Fibroblast of skin of back (primary cell): ENCODE results near the gene CARS2.
A peak's percentile ranks its signal among the peaks of the same experiment; 100 is the strongest.

Experiments used
- DNase-seq: peaks from one replicate; pipeline ENCODE4 v3.0.0-alpha.2; 2013

CARS2 gene

DNA sequence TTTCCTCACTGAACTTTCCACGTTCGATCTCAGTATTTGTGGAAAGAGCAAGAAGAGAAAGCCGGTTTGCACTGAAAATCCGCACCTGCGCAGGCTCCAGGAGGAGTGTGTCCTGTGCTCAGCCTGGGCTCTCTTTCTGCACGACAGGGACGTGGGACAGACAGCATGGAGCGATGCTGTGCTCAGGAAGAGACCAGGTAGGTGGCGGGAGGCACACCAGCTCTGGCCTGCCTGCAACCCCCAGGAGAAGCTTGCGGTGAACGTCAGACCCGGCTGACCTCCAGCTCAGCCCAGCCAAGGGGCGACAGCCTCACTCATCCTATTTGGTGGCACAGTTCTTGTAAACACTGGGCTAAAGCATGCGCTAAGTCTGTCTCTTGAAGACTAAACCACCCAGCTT, 54.6 kb downstream of the CARS2 start:
- DNase-seq = no peak

DNA sequence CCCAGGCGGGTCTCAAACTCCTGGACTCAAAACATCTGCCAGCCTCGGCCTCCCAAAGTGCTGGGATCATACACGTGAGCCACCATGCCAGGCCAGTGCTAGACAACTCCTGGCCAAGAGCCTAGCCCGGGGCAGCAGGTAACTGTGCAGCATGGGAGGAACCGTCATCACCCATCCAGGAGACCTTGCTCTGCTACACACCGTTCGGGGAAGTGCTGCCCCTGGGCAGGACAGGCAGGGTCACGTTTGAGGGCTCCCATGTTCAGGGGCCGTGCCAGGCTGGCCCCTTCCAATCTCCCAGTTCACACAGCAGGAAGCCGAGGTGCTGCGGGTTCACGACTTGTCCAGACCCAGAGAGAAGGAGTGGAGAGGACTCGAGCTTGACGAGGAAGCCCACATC, 55.5 kb downstream of the CARS2 start:
- DNase-seq = no peak

DNA sequence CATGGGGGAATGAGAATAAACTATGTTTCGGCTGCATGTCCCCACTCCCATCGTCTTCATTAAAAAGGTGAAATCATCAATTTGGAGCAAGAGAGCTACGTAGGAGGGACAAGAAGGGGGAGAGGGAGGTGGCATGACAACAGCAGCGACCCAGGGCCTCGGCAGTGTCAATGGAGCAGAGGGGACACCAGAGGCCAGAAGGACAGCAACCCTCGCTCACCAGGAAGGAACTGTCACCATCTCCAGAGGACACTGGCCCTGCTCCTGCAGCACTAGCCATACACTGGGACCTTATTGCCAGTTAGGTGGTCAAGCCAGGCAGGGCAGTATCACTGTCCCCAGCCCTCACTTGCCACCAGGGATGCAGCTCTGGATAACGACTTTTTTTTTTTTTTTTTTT, 56.4 kb downstream of the CARS2 start:
- no peak for DNase-seq

DNA sequence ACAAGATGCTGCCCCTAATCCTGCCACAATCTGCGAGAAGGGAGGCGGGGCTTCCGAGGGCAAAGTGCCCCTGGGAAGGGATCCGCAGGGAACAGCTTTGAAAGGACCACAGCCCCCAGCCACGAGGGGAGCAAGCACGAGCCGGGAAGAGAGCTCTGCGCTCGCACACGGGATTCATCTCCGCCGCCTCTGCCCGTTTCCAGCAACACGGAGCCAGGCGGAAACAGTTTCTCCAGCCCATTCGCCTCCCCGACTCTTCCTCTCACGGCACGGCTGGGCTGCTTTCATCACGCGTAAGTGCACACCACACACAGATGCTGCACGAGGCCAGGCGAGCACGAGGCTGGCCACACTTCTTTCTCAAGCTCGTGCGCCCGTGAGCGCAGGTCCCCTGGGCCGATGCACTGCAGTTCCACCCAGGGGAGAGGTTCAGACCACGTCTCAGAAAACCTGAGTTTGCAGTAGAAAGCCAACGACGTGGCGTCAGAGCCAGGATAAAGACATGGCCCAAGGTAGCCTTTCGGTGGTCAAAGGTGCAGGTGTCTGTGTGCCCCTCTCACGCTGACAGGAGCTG, 57.0 kb downstream of the CARS2 start:
- no peak for DNase-seq

DNA sequence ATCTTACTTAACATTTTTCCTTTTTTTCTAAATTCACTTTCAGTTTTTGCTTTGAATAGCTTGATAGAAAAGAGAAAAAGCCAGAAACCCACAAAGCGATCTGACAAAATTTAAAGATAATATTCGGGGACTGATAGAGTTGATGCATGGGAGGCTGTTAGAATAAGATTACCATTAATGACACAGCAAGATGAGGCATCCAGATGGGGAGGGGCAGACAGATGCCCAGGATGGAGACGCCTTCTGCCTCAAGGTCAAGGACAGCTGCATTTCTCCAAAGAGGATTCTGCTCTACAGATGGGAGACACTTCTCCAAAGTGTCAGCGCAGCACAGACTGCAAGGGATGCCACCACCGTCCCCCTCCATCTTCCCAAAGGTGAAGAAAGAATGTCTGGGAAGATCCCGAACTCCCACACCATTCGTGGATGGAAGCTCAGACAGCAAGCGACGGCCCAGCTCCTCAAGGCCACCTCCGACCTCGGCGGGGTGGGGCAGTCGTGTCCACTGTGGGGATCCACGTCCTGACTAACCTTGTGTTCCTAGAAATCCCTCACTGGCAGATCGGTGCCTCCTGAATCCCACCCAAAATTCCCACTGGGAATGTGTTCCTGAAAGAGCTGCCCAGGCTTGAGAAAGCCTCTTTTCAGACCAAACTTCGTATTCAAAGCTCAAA, 57.6 kb downstream of the CARS2 start:
- DNase-seq = peak; percentile 20

DNA sequence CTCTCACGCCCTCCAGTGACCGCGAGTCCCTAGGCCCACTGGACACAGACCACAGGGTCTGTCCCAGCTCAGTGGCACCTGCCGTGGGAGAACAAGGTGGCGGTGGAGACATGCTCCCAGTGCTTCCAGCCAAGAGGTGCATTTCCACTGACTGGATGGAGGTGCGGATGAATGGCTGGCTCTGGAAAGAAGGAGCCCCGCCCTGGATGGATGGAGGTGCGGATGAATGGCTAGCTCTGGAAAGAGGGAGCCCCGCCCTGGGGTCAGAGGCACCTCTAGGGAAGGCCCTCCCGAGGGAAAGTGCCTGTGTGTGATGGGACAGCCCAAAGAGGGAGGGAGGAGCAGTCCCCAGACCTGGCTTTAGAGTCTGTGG, 58.6 kb downstream of the CARS2 start:
- DNase-seq = no peak

DNA sequence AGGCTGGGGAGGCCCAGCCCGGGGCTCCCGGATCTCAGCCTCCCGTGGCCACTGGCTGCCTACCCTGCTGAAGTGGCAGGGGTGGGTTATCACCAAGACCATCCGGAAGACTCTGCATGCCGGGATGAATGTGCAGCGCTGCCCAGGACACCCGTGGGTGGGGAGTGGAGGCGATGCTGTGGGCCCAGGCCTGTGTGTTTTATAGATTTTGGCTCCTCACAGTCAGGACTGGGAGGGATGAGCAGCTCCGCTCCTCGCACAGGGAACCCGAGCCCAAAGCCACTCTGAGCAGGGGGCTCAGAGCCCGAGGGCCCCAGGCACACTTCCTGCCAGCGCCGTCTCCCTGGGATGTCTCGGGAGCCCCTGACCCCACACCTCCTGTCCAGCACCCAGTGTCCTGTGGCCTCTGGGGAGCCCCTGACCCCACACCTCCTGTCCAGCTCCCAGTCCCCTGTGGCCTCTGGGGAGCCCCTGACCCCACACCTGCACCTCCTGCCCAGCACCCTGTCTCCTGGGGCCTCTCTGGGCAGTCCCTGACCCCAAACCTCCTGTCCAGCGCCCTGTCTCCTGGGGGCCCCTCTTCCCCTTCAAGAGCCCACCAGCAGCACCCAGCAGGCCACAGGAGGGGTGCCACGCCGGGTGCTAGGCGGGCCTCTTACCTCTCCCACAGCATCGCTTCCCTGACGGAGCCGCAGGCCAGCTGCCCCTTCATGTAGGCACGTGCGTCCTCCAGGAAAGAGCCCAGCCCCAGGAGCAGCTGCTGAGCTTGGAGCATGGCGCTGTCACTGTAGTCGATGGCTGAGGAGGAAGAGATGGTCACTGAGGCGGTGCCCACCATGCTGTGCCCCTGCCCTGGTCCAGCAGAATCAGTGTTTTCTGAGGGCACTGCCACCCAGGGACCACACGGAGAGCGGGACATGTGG, 59.2 kb downstream of the CARS2 start:
- no peak for DNase-seq

DNA sequence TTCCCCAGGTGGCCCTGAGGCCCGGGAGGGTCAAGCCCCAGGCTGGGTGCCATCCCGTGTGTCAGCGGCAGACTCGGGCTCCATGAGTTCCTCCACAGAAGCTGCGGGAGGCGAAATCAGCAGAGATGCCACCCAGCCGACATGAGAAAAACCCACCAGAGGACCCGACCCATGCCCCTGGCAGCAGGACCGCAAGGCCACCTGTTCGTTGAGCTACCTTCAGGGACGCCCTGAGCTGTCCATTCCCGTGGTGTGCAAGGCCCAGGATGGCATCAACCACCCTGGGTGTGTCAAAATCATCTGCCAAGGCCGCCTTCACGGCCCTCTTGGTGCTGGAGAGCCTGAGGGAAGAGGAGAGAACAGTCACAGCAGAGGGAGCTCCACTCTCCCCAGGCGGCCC, 60.2 kb downstream of the CARS2 start:
- DNase-seq = no peak

DNA sequence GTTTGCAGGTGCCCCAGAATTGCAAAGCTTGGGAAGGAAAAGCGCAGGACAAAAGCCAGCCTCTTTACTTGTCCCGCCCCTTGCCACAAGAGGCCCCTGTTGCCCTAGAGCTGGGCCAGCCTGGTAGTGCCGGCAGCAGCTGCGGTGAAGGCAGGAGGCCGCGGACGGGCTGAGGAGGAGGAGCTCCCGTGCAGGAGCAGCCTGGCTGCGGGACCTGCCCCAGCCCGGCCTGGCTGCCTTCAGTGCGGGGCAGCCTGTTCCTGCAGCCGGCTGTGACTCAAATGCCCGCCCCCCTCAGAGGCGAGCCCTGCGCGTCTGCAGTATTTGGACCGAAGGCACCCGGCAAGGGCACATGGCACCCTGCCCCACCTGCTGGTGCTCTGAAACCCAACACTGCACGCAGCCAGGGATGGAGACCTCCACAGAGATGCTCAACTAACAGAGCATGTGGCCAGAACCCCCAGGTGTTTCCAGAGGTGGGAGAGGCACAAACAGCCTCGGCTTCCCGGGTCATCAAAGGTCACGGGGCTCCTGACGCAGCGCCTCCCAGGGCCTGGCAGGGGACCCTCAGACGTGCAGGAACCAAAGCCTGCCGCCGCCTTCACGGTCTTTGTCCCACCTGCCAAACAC, 60.9 kb downstream of the CARS2 start:
- peak; percentile 67 for DNase-seq

DNA sequence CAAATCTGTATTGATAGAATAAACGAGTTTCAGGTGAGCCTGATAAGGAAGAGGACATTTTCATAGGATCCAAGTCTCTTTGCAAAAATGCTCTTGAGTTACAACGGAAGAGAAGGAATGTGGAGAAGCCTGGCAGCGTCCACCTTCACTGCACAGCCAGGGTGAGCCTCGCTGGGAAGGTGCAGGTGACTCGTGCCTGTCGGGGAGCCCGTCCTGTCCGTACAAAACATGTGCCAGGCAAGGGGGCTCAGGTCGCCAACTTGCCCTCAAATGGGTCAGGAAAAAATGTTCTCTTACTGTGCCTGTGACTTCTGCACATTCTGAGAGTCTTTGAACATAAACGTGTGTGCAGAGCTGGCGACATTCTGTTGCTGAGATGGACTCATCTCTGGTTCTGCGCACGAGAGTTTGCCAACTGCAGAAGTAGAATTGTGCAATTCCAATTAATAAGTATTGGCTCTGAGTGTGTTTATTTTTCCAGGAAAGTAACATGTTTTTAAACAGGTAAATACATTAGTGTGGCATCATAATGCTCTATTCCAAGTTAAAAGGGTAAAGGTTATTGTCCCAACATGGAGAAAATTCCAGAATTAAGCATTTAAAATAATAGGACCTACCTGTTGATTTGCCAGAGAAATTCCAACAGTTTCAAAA, 62.0 kb downstream of the CARS2 start:
- DNase-seq = no peak

DNA sequence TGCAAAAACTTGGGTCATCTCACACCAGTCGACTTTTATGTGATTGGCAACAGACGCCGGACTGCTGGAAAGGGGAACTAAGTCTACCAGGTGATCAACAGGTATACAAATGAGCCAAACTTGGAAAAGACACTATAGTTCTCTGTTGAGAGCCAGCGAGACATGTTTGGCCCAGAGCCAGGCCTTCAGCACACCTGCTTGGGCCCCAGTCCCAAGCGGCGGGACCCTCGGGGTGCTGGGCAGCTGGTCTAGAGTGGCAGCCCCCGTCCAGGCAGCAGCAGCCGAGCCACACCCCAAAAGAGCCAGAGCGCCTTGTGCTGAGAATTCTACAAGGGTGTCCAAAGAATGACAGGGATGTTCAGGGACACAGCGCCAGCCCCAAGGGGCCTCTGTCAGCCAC, 62.6 kb downstream of the CARS2 start:
- no peak for DNase-seq

DNA sequence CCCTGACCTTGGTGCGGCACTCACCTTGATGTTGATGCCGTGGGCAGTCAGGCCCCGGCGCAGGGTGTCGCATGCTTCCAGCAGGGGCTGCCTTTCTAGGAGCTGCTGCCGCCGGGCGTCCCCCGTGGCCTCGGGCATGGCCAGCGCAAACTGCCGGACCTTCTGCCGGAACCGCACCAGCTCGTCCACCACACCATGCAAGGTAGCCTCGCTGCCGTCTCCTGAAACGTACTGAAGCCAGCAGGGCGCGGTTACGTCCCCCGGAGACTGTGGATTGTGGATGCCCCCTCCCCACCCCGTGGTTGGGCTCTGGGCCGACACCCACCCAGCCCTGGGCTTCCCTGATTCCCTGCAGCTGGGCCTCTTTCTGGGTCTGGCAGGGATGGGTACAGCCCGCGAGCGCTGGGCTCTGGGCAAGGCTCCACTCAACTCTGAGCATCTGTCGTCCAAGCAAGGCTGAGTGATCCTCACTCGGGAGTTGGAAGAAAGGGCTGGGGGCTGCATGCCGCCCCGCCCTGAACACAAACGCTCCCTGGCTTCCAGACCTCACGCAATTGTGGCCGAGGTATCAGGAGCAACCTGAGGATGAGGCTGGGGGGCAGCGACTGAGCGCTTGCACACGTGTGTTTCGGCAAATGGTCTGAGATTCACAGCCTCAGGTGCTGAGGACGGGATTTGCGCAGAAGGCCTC, 63.5 kb downstream of the CARS2 start:
- DNase-seq = no peak

DNA sequence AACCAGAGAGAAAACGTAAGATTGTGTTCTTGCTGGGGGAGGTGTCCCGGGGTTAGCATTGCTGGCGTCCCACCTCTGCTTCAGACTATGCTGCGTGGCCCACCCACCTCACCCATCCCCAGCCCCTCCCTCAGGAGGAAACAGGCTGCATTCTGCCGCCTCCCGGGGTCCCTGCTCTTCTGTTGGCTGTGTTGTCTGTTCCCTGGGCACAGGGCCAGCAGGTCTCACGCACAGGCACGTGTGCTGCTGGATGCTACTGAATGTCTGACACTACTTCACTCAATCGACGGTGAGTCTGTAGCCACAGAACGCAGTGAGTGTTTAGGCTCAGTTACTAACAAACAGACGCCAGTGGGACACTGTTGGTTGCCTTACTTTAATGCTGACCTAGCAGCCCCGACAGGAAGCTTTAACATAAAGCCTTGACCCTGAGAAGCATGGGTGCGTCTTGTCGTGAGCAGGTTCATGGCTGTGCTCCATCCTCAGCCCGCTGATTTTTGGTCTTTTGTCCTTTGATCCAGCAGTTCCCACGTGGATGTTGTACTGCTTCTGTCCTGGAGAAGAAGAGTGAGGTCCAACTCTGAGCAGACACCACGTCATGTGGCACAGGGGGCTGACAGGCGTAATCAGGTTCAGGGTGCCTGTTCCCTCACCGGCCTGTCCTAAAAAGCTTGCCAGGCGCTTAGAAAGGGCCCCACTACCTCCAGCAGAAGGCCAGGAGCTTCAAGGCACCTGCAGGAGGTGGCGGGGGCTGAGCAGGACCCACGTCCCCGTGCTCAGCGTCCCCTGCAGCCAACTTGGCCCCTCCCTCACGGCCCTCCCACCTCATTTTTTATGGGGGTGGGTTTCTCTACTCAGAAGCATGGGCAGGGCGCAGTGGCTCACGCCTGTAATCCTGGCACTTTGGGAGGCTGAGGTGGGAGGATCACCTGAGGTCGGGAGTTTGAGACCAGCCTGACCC, 64.6 kb downstream of the CARS2 start:
- DNase-seq = no peak

DNA sequence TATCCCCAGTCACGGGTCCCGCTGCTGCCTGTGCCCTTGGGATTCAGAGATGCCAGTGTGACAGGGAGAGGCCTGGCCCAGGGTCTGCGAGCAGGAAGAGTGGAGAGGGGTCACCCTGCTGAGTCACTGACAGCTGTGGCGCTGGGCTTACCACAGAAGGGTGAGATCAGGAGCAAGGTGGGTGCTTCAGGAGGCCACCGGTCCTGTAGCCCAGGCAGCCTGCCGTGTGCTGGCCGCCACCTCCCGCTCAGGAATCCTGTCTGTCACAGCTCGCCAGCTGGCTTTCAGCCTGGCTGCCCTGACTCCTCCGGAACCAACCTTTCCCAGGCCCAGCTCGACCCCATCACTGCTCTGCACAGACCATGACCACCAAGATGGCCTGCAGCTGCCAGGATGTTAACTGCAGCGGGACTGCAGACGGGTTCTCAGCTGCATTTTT, 65.3 kb downstream of the CARS2 start:
- no peak for DNase-seq

DNA sequence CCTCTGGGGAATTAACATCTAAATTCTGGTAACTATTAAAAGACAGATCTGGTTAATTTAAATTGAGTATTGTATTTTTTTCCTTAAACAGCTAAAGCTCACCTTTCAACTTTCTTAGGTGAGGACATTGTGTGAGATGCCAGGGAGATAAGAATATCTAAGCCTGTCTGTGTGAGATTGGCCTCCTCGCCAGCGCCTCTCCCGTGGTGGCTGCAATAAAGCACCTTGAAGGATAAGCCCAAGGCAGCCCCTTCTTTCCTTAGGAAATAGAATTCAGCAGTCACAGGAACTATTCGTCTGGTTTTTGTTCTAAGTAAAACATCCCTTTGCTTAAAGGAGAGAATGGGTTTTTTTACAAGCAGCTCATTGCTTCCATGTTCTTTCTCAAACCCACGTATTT, 66.0 kb downstream of the CARS2 start:
- no peak for DNase-seq

DNA sequence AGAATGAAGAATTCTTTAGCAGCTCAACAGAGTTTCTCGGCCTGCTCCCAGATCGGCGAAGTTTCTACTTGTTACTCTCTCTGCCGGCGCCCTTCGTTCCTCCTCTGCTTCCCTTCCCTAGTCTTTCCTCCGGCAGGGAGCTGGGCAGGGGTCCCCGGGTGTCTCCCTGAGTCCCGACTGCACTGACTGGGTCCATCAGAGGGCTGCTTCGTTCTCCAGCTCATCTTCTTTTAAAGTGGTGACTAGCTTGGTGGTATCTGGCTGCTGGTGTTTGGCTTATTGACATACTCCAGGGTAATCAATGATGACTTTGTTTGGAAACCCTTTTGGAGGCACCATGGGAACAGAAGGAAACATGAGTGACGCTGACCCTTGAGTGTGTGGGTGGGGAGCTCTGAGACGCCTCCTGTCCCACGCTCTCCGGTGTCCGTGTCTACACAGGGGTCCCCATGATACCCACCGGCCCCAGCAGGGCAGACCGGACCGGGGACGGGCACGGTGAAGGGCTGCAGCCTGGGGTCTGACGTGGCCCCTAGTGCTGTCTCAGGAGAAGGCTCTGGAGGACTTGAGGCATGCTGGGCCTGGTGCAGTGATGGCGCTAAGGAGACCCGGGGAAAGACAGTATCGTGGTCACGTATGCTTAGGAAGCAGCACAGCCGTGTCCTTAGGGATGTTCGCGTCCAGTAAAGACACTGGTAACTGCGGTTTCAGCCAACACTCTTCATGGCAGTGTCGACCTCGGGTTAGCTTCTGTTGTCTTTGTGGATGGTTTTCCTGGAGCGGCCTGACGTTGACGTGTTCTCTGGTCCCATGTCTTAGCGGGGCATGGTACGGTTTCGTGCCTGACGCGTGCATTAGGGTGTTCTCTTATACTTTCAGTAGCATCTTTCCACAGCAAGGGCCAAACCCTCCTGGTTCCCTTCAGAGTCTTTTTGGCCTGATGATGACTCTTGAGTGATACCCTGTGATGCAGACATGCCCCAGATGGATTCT, 66.8 kb downstream of the CARS2 start:
- no peak for DNase-seq

DNA sequence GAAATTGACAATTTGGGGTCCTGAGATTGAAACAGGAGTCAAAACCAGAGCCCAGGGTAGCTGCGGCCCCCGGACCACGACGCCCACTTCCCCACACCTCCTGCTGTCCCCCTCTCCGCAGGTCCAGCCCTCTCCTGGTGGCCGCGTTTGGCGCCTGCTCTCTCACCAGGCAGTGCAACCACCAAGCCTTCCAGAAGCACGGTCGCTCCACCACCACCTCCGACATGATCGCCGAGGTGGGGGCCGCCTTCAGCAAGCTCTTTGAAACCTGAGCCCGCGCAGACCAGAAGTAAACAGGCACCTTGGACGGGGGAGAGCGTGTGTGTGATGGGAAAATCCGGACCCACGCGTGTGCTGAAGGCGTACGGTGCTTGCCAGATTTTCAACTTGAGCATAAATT, 67.7 kb downstream of the CARS2 start:
- no peak for DNase-seq

DNA sequence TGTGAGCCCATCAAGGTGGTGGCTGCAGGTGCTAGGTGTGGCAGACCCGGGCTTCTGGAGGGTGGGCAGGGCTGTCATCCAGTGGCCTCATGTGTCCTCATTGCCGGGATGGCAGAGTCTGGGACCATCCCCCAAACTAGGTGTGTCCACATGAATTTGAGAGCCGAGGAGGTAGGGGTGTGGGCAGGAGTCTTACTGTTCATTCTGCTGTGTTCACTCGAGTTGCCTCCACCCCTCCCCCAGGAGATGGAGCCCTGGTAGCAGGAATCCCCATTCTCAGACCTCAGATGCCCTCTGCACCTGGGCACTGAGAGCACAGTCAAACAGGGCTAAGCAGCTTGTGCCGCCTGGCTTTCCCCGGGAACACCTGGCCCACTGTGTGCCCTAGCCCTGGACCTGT, 68.2 kb downstream of the CARS2 start:
- no peak for DNase-seq

DNA sequence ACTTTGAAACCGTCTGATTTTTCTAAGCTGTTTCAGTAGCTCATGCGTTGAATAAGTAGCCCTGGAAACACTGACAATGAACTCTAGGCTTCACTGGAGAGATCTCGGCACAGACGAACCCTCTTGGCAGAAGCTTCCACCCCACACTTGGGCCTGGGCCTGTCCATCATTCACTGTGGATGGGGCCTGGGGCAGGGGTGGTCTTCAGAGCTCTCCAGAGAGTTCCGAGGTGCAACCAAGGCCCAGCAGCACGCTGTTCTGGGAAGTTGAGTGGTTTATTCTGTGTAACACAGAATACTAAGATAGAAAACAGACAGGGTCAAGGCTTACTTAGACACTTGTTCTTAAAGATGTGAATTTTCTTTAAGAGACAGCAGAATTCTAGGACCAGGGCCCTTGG, 68.6 kb downstream of the CARS2 start:
- DNase-seq = no peak
